Measurements from ENCODE around the gene REEP6.

REEP6 gene

DNA sequence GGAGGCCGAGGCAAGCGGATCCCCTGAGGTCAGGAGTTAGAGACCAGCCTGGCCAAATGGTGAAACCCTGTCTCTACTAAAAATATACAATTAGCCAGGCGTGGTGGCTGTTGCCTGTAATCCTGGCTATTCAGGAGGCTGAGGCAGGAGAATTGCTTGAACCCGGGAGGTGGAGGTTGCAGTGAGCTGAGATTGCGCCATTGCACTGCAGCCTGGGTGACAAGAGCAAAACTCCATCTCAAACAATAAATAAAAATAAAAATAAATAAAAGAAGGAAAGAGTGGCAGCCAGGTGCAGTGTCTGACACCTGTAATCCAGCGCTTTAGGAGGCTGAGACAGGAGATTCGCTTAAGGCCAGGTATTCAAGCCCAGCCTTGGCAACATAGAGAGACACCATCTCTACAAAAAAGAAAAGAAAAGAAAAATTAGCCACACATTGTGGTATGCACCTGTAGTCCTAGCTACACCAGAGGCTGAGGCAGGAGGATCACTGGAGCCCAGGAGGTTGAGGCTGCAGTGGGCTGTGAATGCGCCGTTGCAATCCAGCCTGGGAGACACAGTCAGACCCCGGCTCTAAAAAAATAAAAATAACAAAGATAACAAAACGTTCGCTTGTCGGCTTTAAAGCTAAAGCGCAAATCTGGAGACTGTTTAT lies 11.6 kb downstream of the REEP6 start:
- DNase-seq (ENCODE audit: low spot score) (no peak), ATAC-seq (ENCODE audit: low read depth) (no peak)
- Histone ChIP-seq H3K4me3 (ENCODE audit: severe bottlenecking) (no peak overlapping the region), H3K27me3 (ENCODE audit: insufficient read depth, poor library complexity, severe bottlenecking) (no peaks in the 10 kb centered on the region), H3K27ac (ENCODE audit: poor library complexity, severe bottlenecking) (no peak overlapping the region), H3K4me1 (ENCODE audit: insufficient read depth, poor library complexity, severe bottlenecking) (no peaks in the 10 kb centered on the region), H3K36me3 (ENCODE audit: low read depth) (no peaks in the 10 kb centered on the region), H3K9me3 (ENCODE audit: severe bottlenecking) (no peaks in the 10 kb centered on the region)
- TF ChIP-seq CTCF (IDR thresholded peaks at IDR 0.05; ENCODE audit: poor library complexity, severe bottlenecking) = no peak

GRCh38 chr19:1503089-1503924 lies 12.3 kb downstream of the REEP6 start:
- Histone ChIP-seq H3K27ac (ENCODE audit: poor library complexity, severe bottlenecking) (no peak overlapping the region), H3K9me3 (ENCODE audit: severe bottlenecking) (no peaks in the 10 kb centered on the region), H3K4me1 (ENCODE audit: insufficient read depth, poor library complexity, severe bottlenecking) (no peaks in the 10 kb centered on the region), H3K4me3 (ENCODE audit: severe bottlenecking) (no peak overlapping the region), H3K36me3 (ENCODE audit: low read depth) (no peaks in the 10 kb centered on the region), H3K27me3 (ENCODE audit: insufficient read depth, poor library complexity, severe bottlenecking) (no peaks in the 10 kb centered on the region)
- TF ChIP-seq CTCF (IDR thresholded peaks at IDR 0.05; ENCODE audit: poor library complexity, severe bottlenecking) = peak; percentile 64
- no peak for DNase-seq (ENCODE audit: low spot score)
- no peak; the same call in 2 of the 3 replicates for ATAC-seq (ENCODE audit: low read depth)

DNA sequence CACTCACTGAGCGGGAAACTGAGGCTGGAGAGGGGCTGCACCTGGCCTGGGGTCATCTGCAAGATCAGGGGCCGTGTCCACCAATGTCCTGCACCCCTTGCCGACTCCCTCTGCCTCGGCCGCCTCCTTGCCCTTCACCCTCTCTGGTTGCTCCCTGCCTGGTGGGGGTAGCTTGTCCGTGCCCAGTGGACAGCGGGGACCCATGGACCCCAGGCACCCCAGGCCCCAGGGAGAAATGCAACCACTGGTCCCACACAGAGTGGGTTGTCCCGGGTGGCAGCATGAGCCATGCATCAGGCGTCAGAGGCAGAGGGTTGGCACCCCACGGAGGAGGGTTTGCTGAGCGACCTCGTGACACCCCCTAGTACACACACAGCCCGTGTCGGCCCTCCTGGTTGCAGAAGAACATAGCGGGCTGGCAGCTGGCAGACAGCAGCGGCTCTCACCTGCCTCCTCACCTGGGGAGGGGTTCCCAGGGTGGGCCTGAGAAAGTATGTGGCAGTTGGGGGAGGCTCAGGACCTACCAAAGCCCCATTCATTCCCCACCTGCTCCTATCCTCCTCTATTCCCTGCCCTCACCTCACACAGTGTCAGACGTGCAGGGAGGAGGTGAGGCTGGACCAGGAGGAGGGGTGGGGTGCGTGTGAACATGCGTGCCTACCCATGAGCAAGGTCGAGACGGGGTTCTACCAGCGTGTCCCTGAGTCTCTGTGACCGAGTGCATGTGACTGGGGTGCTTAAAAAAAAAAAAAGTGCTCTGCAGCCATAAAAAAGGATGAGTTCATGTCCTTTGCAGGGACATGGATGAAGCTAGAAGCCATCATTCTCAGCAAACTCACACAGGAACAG lies 13.2 kb downstream of the REEP6 start:
- no peak overlapping the region for H3K4me3 ChIP-seq (ENCODE audit: severe bottlenecking)
- TF ChIP-seq CTCF (IDR thresholded peaks at IDR 0.05; ENCODE audit: poor library complexity, severe bottlenecking) = no peak
- peak; percentile 47 for DNase-seq (ENCODE audit: low spot score)
- no peaks in the 10 kb centered on the region for H3K27me3 ChIP-seq (ENCODE audit: insufficient read depth, poor library complexity, severe bottlenecking)
- no peaks in the 10 kb centered on the region for H3K36me3 ChIP-seq (ENCODE audit: low read depth)
- no peaks in the 10 kb centered on the region for H3K4me1 ChIP-seq (ENCODE audit: insufficient read depth, poor library complexity, severe bottlenecking)
- H3K27ac ChIP-seq (ENCODE audit: poor library complexity, severe bottlenecking) = no peak overlapping the region
- no peaks in the 10 kb centered on the region for H3K9me3 ChIP-seq (ENCODE audit: severe bottlenecking)
- no peak for ATAC-seq (ENCODE audit: low read depth)

- no peaks in the 10 kb centered on the region for H3K4me1 ChIP-seq (ENCODE audit: insufficient read depth, poor library complexity, severe bottlenecking)
These were observed 14.0 kb downstream of the REEP6 start for GRCh38 chr19:1505012-1505411.

More at GRCh38 chr19:1505012-1505411, 14.0 kb downstream of the REEP6 start:
- DNase-seq (ENCODE audit: low spot score) = no peak
- Histone ChIP-seq H3K36me3 (ENCODE audit: low read depth) (no peaks in the 10 kb centered on the region), H3K9me3 (ENCODE audit: severe bottlenecking) (no peaks in the 10 kb centered on the region), H3K27ac (ENCODE audit: poor library complexity, severe bottlenecking) (no peak overlapping the region), H3K4me3 (ENCODE audit: severe bottlenecking) (no peak overlapping the region), H3K27me3 (ENCODE audit: insufficient read depth, poor library complexity, severe bottlenecking) (no peaks in the 10 kb centered on the region)
- ATAC-seq (ENCODE audit: low read depth) = no peak
- no peak for TF ChIP-seq CTCF (IDR thresholded peaks at IDR 0.05; ENCODE audit: poor library complexity, severe bottlenecking)

All from RWPE2 (cell line).